Neuronal stem cell (in vitro differentiated cells): ENCODE results near the gene GIGYF2.

Source experiments
- DNase-seq: peaks from one replicate; pipeline ENCODE4 v3.0.0-alpha.2; 2013; ENCODE audit warnings: low spot score
- H2AFZ ChIP-seq: one replicate; pipeline ENCODE4 v1.6.1; 2013; ENCODE audit warnings: mild to moderate bottlenecking, low read length, inconsistent platforms
- H2AK5ac ChIP-seq: 2 replicates; pipeline ENCODE4 v1.6.1; 2013; ENCODE audit warnings: low read depth, mild to moderate bottlenecking, inconsistent platforms, low read length, moderate library complexity, mixed read lengths
- H2BK120ac ChIP-seq: 2 replicates; pipeline ENCODE4 v1.6.1; 2013; ENCODE audit warnings: low read depth, mild to moderate bottlenecking, inconsistent platforms, low read length, moderate library complexity, mixed read lengths
- H2BK12ac ChIP-seq: one replicate; pipeline ENCODE4 v1.6.1; 2013; ENCODE audit warnings: low read length, inconsistent platforms
- H2BK15ac ChIP-seq: 2 replicates; pipeline ENCODE4 v1.6.1; 2013; ENCODE audit warnings: mild to moderate bottlenecking, low read length, inconsistent platforms, mixed read lengths
- H2BK5ac ChIP-seq: one replicate; pipeline ENCODE4 v1.6.1; 2013; ENCODE audit warnings: inconsistent platforms, mild to moderate bottlenecking, low read length, moderate library complexity
- H3K14ac ChIP-seq: one replicate; pipeline ENCODE4 v1.6.1; 2013; ENCODE audit warnings: low read length, inconsistent platforms
- H3K18ac ChIP-seq: 2 replicates; pipeline ENCODE4 v1.6.1; 2013; ENCODE audit warnings: low read length, inconsistent platforms
- H3K23ac ChIP-seq: 2 replicates; pipeline ENCODE4 v1.6.1; 2013; ENCODE audit warnings: low read depth, mild to moderate bottlenecking, mixed read lengths, low read length, inconsistent platforms; ENCODE audit not compliant: poor library complexity
- H3K27ac ChIP-seq: replicated peaks from 3 replicates; pipeline ENCODE4 v1.5.1; 2013; ENCODE audit warnings: low read length, inconsistent platforms
- H3K27me3 ChIP-seq, 3 experiments: 2 replicates each; pipeline ENCODE4 v1.6.1; 2013; ENCODE audit warnings: low read length in 3 of 3, mild to moderate bottlenecking in 2 of 3, inconsistent platforms in 1 of 3, low read depth in 1 of 3, mixed read lengths in 1 of 3, moderate library complexity in 1 of 3; ENCODE audit not compliant: control insufficient read depth in 3 of 3, insufficient read depth in 3 of 3
- H3K36me3 ChIP-seq, 2 donors: replicated peaks in 1 of 2; 2 replicates each; pipeline ENCODE4 v1.6.1; 2013; ENCODE audit warnings: low read length in 2 of 2; ENCODE audit not compliant: control insufficient read depth in 2 of 2, insufficient read depth in 2 of 2
- H3K4ac ChIP-seq: 2 replicates; pipeline ENCODE4 v1.6.1; 2013; ENCODE audit warnings: inconsistent platforms, mild to moderate bottlenecking, low read length, moderate library complexity
- H3K4me1 ChIP-seq, 2 donors: 1 replicate in 1 of 2; 2 replicates in 1 of 2; pipeline ENCODE4 v1.6.1; 2013; ENCODE audit warnings: low read length in 2 of 2, low read depth in 1 of 2; ENCODE audit not compliant: control insufficient read depth in 2 of 2, insufficient read depth in 1 of 2
- H3K4me2 ChIP-seq: one replicate; pipeline ENCODE4 v1.6.1; 2013; ENCODE audit warnings: mild to moderate bottlenecking, low read length, inconsistent platforms; ENCODE audit not compliant: insufficient read depth, poor library complexity, severe bottlenecking
- H3K4me3 ChIP-seq, 2 donors: 2 replicates each; pipeline ENCODE4 v1.5.1; 2013; ENCODE audit warnings: low read length in 2 of 2, mild to moderate bottlenecking in 2 of 2, inconsistent platforms in 1 of 2, moderate library complexity in 1 of 2
- H3K79me1 ChIP-seq: one replicate; pipeline ENCODE4 v1.6.1; 2013; ENCODE audit warnings: low read depth, mild to moderate bottlenecking, inconsistent platforms, low read length, moderate library complexity
- H3K9ac ChIP-seq: one replicate; pipeline ENCODE4 v1.6.1; 2013; ENCODE audit warnings: mild to moderate bottlenecking, low read depth, low read length, inconsistent platforms; ENCODE audit not compliant: poor library complexity
- H3K9me3 ChIP-seq, 2 donors: replicated peaks in 1 of 2; 2 replicates each; pipeline versions ENCODE3 to v1.6.1; 2013; ENCODE audit warnings: low read length in 2 of 2, mild to moderate bottlenecking in 2 of 2, inconsistent platforms in 1 of 2, low read depth in 1 of 2, mixed read lengths in 1 of 2, moderate library complexity in 1 of 2; ENCODE audit not compliant: control insufficient read depth in 2 of 2, insufficient read depth in 1 of 2
- H4K8ac ChIP-seq: one replicate; pipeline ENCODE4 v1.6.1; 2013; ENCODE audit warnings: low read depth, mild to moderate bottlenecking, inconsistent platforms, low read length, moderate library complexity
- H4K91ac ChIP-seq: one replicate; pipeline ENCODE4 v1.6.1; 2013; ENCODE audit warnings: low read length, low read depth, mild to moderate bottlenecking, inconsistent platforms; ENCODE audit not compliant: poor library complexity
- whole genome bisulfite sequencing, 2 donors: extraction: QIAGEN DNeasy Blood & Tissue Kit; methylation state at CpG; one replicate each; pipeline ENCODE4 v1.1.7; 2013; ENCODE audit warnings: missing lambda C conversion rate in 2 of 2, mixed read lengths in 1 of 2; ENCODE audit not compliant: insufficient read length in 2 of 2, insufficient replicate concordance in 1 of 2; ENCODE audit errors: extremely low coverage in 2 of 2; 5-methylcytosine and 5-hydroxymethylcytosine counted together

The GIGYF2 gene

DNA sequence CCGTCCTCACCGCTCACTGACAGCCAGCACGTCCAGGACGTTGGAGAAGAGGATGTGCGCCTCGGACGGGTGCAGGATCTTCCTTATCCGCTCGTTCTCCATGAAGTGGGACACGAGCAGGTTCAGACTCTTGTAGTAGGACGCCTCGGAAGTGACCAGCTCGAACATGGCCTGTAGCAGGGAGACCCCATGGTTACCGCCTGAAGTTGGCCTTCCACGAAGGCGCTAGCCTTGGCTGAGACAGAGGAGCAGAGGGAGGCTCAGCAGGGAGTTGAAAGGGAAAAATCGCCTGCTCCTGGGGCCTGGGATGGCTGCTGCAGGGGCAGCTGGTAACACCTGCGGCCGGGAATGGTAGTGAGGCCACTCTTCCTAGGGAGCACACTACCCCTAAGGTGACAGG, 197.6 kb downstream of the GIGYF2 start:
- Histone ChIP-seq H2AFZ (no peak overlapping the region), H3K4me3 (no peak overlapping the region), H2BK15ac (peak overlapping the region; percentile 87), H4K91ac (no peak overlapping the region), H3K36me3 (no peaks in the 10 kb centered on the region), H3K23ac (no peak overlapping the region), H2BK120ac (no peak overlapping the region), H2BK5ac (no peak overlapping the region), H3K18ac (peak overlapping the region; percentile 54), H3K4ac (no peak overlapping the region), H3K27me3 (no peaks in the 10 kb centered on the region), H3K9ac (no peak overlapping the region), H4K8ac (no peak overlapping the region), H3K79me1 (no peaks in the 10 kb centered on the region), H2BK12ac (no peak overlapping the region), H3K4me2 (no peak overlapping the region), H3K27ac (no peak overlapping the region), H2AK5ac (no peak overlapping the region), H3K14ac (no peak overlapping the region), H3K9me3 (no peaks in the 10 kb centered on the region), H3K4me1 (peaks cover 6 to 10% of the 10 kb centered on the region in 2 donors)
- no peak for DNase-seq
- WGBS, 2 donors: no CpG with 5 or more reads among the region's 19 CpGs

DNA sequence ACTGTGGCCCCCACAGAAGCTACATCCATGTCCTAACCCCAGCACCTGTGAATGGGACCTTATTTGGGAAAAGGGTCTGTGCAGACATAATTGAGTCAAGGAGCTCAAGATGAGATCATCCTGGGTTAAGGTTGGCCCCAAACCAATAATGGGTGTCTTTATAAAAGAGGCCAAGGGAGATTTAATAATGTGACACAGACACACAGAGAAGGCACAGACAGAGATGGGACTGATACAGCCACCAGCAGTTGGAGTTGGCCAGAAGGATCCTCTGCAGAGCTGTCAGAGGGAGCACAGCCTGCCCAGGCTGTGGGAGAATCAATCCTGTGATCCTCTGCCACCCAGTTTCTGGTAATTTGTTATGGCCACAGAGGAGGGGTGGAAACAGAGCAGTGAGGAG, 199.0 kb downstream of the GIGYF2 start:
- H2AFZ ChIP-seq: no peak overlapping the region
- H3K4me3 ChIP-seq: no peak overlapping the region
- H3K79me1 ChIP-seq: no peaks in the 10 kb centered on the region
- peaks cover 6 to 8% of the 10 kb centered on the region in 2 donors for H3K4me1 ChIP-seq
- no peak overlapping the region for H2BK12ac ChIP-seq
- H2BK5ac ChIP-seq: no peak overlapping the region
- H3K27ac ChIP-seq: no peak overlapping the region
- peaks cover 0 to 2% of the 10 kb centered on the region in 2 donors for H3K9me3 ChIP-seq
- H2BK120ac ChIP-seq: no peak overlapping the region
- no peak for DNase-seq
- H4K91ac ChIP-seq: no peak overlapping the region
- H3K9ac ChIP-seq: no peak overlapping the region
- H3K14ac ChIP-seq: no peak overlapping the region
- H3K23ac ChIP-seq: no peak overlapping the region
- no peak overlapping the region for H3K4me2 ChIP-seq
- no peak overlapping the region for H3K4ac ChIP-seq
- peak overlapping the region; percentile 15 for H3K18ac ChIP-seq
- no peak overlapping the region for H2AK5ac ChIP-seq
- no peaks in the 10 kb centered on the region for H3K27me3 ChIP-seq
- no peaks in the 10 kb centered on the region for H3K36me3 ChIP-seq
- H2BK15ac ChIP-seq: no peak overlapping the region
- H4K8ac ChIP-seq: no peak overlapping the region

DNA sequence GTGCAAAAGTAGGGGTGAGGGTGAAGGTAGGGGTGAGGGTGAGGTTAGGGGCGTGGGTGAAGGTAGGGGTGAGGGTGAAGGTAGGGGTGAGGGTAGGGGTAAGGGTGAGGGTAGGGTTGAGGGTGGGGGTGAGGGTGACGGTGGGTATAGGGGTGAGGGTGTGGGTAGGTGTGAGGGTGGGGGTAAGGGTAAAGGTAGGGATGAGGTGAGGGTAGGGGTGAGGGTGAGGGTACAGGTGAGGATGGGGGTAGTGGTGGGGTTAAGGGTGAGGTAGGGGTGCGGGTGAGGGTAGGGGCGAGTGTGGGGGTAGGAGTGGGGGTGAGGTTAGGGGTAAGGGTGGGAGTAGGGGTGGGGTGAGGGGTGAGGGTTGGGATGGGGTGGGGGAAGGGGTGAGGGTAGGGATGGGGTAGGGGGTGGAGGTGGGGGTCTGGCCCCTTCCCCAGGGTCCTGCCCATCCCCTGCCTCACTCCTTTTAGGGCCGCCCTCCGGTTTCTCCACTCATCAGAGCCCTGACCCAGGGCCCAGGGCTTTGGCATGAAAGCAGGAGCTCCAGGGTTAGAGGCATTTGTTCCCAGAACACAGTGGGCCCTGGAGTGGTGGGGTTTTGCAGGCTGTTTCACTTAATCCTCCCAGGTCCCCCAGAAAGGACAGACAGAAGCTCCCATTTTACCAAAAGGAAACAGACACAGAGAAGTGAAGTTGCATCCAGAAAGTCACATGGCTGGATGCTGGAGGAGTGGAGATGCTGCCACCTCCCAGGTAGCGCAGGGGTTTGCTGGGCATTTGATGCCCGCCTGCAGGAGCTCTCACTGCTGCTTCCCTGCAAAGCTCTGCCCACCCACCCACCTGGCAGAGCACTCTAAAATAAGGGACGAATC, 199.8 kb downstream of the GIGYF2 start:
- no peak overlapping the region for H3K23ac ChIP-seq
- H2BK120ac ChIP-seq: no peak overlapping the region
- H2BK5ac ChIP-seq: no peak overlapping the region
- H3K9me3 ChIP-seq: peaks cover 0 to 2% of the 10 kb centered on the region in 2 donors
- H3K27ac ChIP-seq: no peak overlapping the region
- no peak overlapping the region for H2AFZ ChIP-seq
- H2BK15ac ChIP-seq: no peak overlapping the region
- no peaks in the 10 kb centered on the region for H3K79me1 ChIP-seq
- H3K4me1 ChIP-seq: peaks cover 12 to 14% of the 10 kb centered on the region in 2 donors
- H3K9ac ChIP-seq: no peak overlapping the region
- H2BK12ac ChIP-seq: no peak overlapping the region
- WGBS, 2 donors: 96% methylated on average over 2 of the region's 9 CpGs; no CpG with 5 or more reads in 1 of the 2 donors
- no peak for DNase-seq
- peak overlapping the region; percentile 74 for H2AK5ac ChIP-seq
- no peaks in the 10 kb centered on the region for H3K36me3 ChIP-seq
- H4K91ac ChIP-seq: no peak overlapping the region
- H3K18ac ChIP-seq: no peak overlapping the region
- peaks cover 0 to 3% (median 0%) of the 10 kb centered on the region in 3 experiments for H3K27me3 ChIP-seq
- H4K8ac ChIP-seq: no peak overlapping the region
- no peak overlapping the region for H3K4ac ChIP-seq
- no peak overlapping the region for H3K4me2 ChIP-seq
- no peak overlapping the region for H3K4me3 ChIP-seq
- H3K14ac ChIP-seq: no peak overlapping the region

DNA sequence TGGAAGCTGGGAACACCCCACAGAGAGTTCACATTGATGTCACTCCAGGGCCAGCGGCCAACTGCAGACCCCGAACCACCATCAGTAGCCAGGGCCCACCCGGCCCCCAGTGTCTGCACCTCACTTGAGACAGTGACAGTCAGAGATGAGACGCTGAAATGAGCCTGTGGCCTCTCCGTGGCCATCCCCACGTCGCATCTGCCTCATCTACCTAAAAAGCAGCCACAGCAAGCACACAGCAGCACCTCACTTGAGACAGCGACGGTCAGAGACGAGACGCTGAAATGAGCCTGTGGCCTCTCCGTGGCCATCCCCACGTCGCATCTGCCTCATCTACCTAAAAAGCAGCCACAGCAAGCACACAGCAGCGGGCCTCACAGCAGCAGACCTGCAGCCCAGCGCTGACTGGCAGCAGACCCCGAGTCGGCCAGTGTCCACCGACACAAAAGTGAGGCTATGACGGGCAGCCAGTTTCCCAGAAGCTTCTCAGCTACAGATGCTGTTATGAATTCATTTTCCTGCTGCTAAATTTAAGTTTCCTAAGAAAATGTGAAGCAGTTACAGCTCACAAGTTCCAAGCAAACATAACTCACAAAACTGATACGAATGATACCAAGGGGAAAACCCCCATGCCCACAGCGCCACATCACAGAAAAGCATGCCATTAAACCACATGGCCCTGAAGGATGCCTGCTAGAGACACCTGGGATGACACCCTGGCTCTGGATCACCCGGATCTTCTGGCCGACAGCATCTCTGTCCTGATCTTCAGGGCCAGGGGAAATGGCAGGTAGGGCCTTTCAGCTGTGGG, 200.7 kb downstream of the GIGYF2 start:
- Histone ChIP-seq H3K4me1 (peaks cover 17% of the 10 kb centered on the region in 2 donors), H2AK5ac (peak overlapping the region; percentile 74), H3K27ac (no peak overlapping the region), H2BK12ac (no peak overlapping the region), H2BK15ac (no peak overlapping the region), H3K9me3 (peaks cover 0 to 2% of the 10 kb centered on the region in 2 donors), H3K4me2 (no peak overlapping the region), H3K14ac (no peak overlapping the region), H3K18ac (no peak overlapping the region), H4K91ac (no peak overlapping the region), H4K8ac (no peak overlapping the region), H2BK120ac (no peak overlapping the region), H3K79me1 (no peaks in the 10 kb centered on the region), H3K4me3 (no peak overlapping the region), H2AFZ (no peak overlapping the region), H3K27me3 (peaks cover 0 to 5% (median 0%) of the 10 kb centered on the region in 3 experiments), H3K9ac (no peak overlapping the region), H3K4ac (no peak overlapping the region), H2BK5ac (no peak overlapping the region), H3K23ac (no peak overlapping the region), H3K36me3 (no peaks in the 10 kb centered on the region)
- WGBS, 2 donors: no CpG with 5 or more reads among the region's 24 CpGs
- DNase-seq: no peak
